Measurements from ENCODE around the gene GPN2.

GPN2 gene

GRCh38 chr1:26863685-26864077 is 26.4 kb downstream of the GPN2 start:
- Histone ChIP-seq H3K27me3 (ENCODE audit: insufficient read depth, low read length) (no peaks in the 10 kb centered on the region), H3K79me1 (ENCODE audit: low read length) (peaks cover 30% of the 10 kb centered on the region), H4K91ac (ENCODE audit: low read depth, low read length) (peak overlapping the region; percentile 73), H3K9me3 (ENCODE audit: insufficient read depth, low read depth, low read length) (peaks cover 2% of the 10 kb centered on the region), H4K8ac (ENCODE audit: low read depth, low read length) (no peak overlapping the region), H2BK5ac (ENCODE audit: low read depth, low read length, poor library complexity) (no peak overlapping the region), H3K23ac (ENCODE audit: low read length) (no peak overlapping the region), H3K27ac (ENCODE audit: low read depth, low read length) (peak overlapping the region; percentile 87), H3K4me1 (ENCODE audit: control insufficient read depth in 1 of 2, insufficient read depth in 2 of 2, low read length in 2 of 2) (peaks cover 30 to 38% of the 10 kb centered on the region in 2 experiments), H3K9ac (ENCODE audit: low read length) (no peak overlapping the region), H3K36me3 (ENCODE audit: control insufficient read depth in 1 of 2, insufficient read depth in 2 of 2, low read length in 2 of 2) (no peaks in the 10 kb centered on the region), H3K18ac (ENCODE audit: low read length) (peak overlapping the region; percentile 36), H2BK120ac (ENCODE audit: insufficient read depth, low read length, poor library complexity) (peak overlapping the region; percentile 48), H3K4me2 (ENCODE audit: low read length) (peak overlapping the region; percentile 72), H2AFZ (ENCODE audit: insufficient read depth, low read length, poor library complexity) (no peak overlapping the region), H3K4me3 (ENCODE audit: low read depth, low read length) (no peak overlapping the region), H2BK12ac (ENCODE audit: low read length) (peak overlapping the region; percentile 53), H3K14ac (ENCODE audit: low read length) (peak overlapping the region; percentile 84), H2AK5ac (ENCODE audit: low read length) (peak overlapping the region; percentile 66), H3K79me2 (ENCODE audit: control insufficient read depth, insufficient read depth, low read length, poor library complexity) (peaks cover 6% of the 10 kb centered on the region), H4K12ac (ENCODE audit: low read depth, low read length) (peak overlapping the region; percentile 6), H3K4ac (ENCODE audit: low read depth, low read length) (peak overlapping the region; percentile 8)
- no CpG with 5 or more reads among the region's 20 CpGs for WGBS (ENCODE audit: extremely low coverage, insufficient coverage, insufficient read length)
- no peak for DNase-seq

DNA sequence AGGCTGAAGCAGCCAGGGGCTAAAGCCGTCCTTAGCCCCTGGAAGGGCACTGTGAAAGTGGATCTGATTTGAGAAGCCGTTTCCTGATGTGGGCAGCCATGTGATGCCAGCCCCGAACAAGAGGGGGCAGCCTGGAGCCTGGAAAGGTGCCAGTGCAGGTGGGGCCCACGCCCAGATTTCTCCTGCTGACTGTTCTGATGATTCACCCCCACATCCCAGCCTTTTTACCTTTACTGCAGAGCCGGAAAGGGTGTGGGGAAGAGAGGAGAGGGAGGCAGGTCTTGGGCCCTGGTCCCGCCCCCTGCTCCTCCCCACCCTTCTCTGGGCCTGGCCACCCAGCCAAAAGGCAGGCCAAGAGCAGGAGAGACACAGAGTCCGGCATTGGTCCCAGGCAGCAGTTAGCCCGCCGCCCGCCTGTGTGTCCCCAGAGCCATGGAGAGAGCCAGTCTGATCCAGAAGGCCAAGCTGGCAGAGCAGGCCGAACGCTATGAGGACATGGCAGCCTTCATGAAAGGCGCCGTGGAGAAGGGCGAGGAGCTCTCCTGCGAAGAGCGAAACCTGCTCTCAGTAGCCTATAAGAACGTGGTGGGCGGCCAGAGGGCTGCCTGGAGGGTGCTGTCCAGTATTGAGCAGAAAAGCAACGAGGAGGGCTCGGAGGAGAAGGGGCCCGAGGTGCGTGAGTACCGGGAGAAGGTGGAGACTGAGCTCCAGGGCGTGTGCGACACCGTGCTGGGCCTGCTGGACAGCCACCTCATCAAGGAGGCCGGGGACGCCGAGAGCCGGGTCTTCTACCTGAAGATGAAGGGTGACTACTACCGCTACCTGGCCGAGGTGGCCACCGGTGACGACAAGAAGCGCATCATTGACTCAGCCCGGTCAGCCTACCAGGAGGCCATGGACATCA is 27.1 kb downstream of the GPN2 start, which contains the start of gene SFN:
Gene SFN, plus strand, starts transcription at position 369 of the 904 bp plus-strand sequence. Its CDS starts 64 bp downstream, at position 433.
- Histone ChIP-seq H3K79me2 (ENCODE audit: control insufficient read depth, insufficient read depth, low read length, poor library complexity) (peaks cover 6% of the 10 kb centered on the region), H3K9ac (ENCODE audit: low read length) (peak within 1 kb of the TSS; percentile 23), H3K14ac (ENCODE audit: low read length) (peak within 1 kb of the TSS; percentile 84), H2BK120ac (ENCODE audit: insufficient read depth, low read length, poor library complexity) (peak within 1 kb of the TSS; percentile 60), H3K9me3 (ENCODE audit: insufficient read depth, low read depth, low read length) (peaks cover 2% of the 10 kb centered on the region), H3K4me2 (ENCODE audit: low read length) (peak within 1 kb of the TSS; percentile 72), H3K18ac (ENCODE audit: low read length) (peak within 1 kb of the TSS; percentile 36), H3K36me3 (ENCODE audit: control insufficient read depth in 1 of 2, insufficient read depth in 2 of 2, low read length in 2 of 2) (no peaks in the 10 kb centered on the region), H2AFZ (ENCODE audit: insufficient read depth, low read length, poor library complexity) (peak within 1 kb of the TSS; percentile 4), H3K4me1 (ENCODE audit: control insufficient read depth in 1 of 2, insufficient read depth in 2 of 2, low read length in 2 of 2) (peaks cover 31 to 36% of the 10 kb centered on the region in 2 experiments), H4K12ac (ENCODE audit: low read depth, low read length) (peak within 1 kb of the TSS; percentile 39), H4K91ac (ENCODE audit: low read depth, low read length) (peak within 1 kb of the TSS; percentile 80), H3K4me3 (ENCODE audit: low read depth, low read length) (peak within 1 kb of the TSS; percentile 63), H3K27me3 (ENCODE audit: insufficient read depth, low read length) (no peaks in the 10 kb centered on the region), H3K27ac (ENCODE audit: low read depth, low read length) (peak within 1 kb of the TSS; percentile 87), H3K23ac (ENCODE audit: low read length) (no peak within 1 kb of the TSS), H3K4ac (ENCODE audit: low read depth, low read length) (peak within 1 kb of the TSS; percentile 30), H2BK5ac (ENCODE audit: low read depth, low read length, poor library complexity) (peak within 1 kb of the TSS; percentile 49), H2AK5ac (ENCODE audit: low read length) (peak within 1 kb of the TSS; percentile 76), H4K8ac (ENCODE audit: low read depth, low read length) (peak within 1 kb of the TSS; percentile 80), H3K79me1 (ENCODE audit: low read length) (peaks cover 27% of the 10 kb centered on the region), H2BK12ac (ENCODE audit: low read length) (peak within 1 kb of the TSS; percentile 53)
- no CpG with 5 or more reads among the region's 37 CpGs for WGBS (ENCODE audit: extremely low coverage, insufficient coverage, insufficient read length)
- peak; percentile 81 to 89 for DNase-seq

- Histone ChIP-seq H3K4me3 (ENCODE audit: low read depth, low read length) (no peak overlapping the region), H2AK5ac (ENCODE audit: low read length) (peak overlapping the region; percentile 73), H4K91ac (ENCODE audit: low read depth, low read length) (peak overlapping the region; percentile 80)
Observed at GRCh38 chr1:26861889-26862378, 28.1 kb downstream of the GPN2 start.

DNA sequence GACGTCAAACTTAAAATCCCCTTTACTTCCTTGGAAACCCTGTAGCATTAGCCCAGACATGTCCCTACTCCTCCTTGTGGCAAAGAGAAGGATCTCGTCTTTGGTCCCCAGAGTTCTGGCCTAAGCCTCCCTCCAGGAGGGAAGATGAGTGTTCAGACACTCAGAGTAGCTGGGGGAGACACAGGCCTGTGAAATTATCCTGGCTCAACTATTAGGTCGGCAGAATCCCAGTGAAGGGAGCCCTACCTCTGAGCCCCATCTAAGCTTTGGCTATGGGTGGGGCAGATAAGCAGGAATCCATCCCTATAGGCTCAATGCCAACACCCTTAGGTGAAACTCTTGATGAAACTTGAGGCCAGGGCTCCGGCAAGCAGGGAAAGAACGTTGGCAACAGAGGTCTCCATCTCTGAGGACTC is 28.8 kb downstream of the GPN2 start:
- peak overlapping the region; percentile 55 for H4K91ac ChIP-seq (ENCODE audit: low read depth, low read length)
- no peak overlapping the region for H3K23ac ChIP-seq (ENCODE audit: low read length)
- DNase-seq, result no peak
- H2BK5ac ChIP-seq (ENCODE audit: low read depth, low read length, poor library complexity), result peak overlapping the region; percentile 26
- H3K9ac ChIP-seq (ENCODE audit: low read length), result no peak overlapping the region
- H3K27me3 ChIP-seq (ENCODE audit: insufficient read depth, low read length), result no peaks in the 10 kb centered on the region
- no peak overlapping the region for H3K4me3 ChIP-seq (ENCODE audit: low read depth, low read length)
- no peak overlapping the region for H3K27ac ChIP-seq (ENCODE audit: low read depth, low read length)
- peak overlapping the region; percentile 59 for H2AK5ac ChIP-seq (ENCODE audit: low read length)
- peaks cover 42 to 47% of the 10 kb centered on the region in 2 experiments for H3K4me1 ChIP-seq (ENCODE audit: control insufficient read depth in 1 of 2, insufficient read depth in 2 of 2, low read length in 2 of 2)
- no CpG with 5 or more reads among the region's 5 CpGs for WGBS (ENCODE audit: extremely low coverage, insufficient coverage, insufficient read length)
- peak overlapping the region; percentile 55 for H2BK120ac ChIP-seq (ENCODE audit: insufficient read depth, low read length, poor library complexity)
- no peak overlapping the region for H3K18ac ChIP-seq (ENCODE audit: low read length)
- H3K4me2 ChIP-seq (ENCODE audit: low read length), result no peak overlapping the region
- peaks cover under 1 to 2% of the 10 kb centered on the region in 2 experiments for H3K36me3 ChIP-seq (ENCODE audit: control insufficient read depth in 1 of 2, insufficient read depth in 2 of 2, low read length in 2 of 2)
- H3K79me2 ChIP-seq (ENCODE audit: control insufficient read depth, insufficient read depth, low read length, poor library complexity), result peaks cover 6% of the 10 kb centered on the region
- H4K12ac ChIP-seq (ENCODE audit: low read depth, low read length), result no peak overlapping the region
- peaks cover 3% of the 10 kb centered on the region for H3K9me3 ChIP-seq (ENCODE audit: insufficient read depth, low read depth, low read length)
- H3K14ac ChIP-seq (ENCODE audit: low read length), result no peak overlapping the region
- no peak overlapping the region for H3K4ac ChIP-seq (ENCODE audit: low read depth, low read length)
- H3K79me1 ChIP-seq (ENCODE audit: low read length), result peaks cover 28% of the 10 kb centered on the region
- peak overlapping the region; percentile 66 for H2BK12ac ChIP-seq (ENCODE audit: low read length)
- peak overlapping the region; percentile 22 for H4K8ac ChIP-seq (ENCODE audit: low read depth, low read length)
- peak overlapping the region; percentile 69 for H2AFZ ChIP-seq (ENCODE audit: insufficient read depth, low read length, poor library complexity)

More at GRCh38 chr1:26861889-26862378, 28.1 kb downstream of the GPN2 start:
- peak overlapping the region; percentile 13 for H2BK12ac ChIP-seq (ENCODE audit: low read length)
- no peak overlapping the region for H3K4me2 ChIP-seq (ENCODE audit: low read length)
- H3K79me1 ChIP-seq (ENCODE audit: low read length), result peaks cover 24% of the 10 kb centered on the region
- no peak overlapping the region for H4K8ac ChIP-seq (ENCODE audit: low read depth, low read length)
- H3K36me3 ChIP-seq (ENCODE audit: control insufficient read depth in 1 of 2, insufficient read depth in 2 of 2, low read length in 2 of 2), result no peaks in the 10 kb centered on the region
- H2BK5ac ChIP-seq (ENCODE audit: low read depth, low read length, poor library complexity), result peak overlapping the region; percentile 49
- no peak for DNase-seq
- no peak overlapping the region for H3K18ac ChIP-seq (ENCODE audit: low read length)
- no peaks in the 10 kb centered on the region for H3K27me3 ChIP-seq (ENCODE audit: insufficient read depth, low read length)
- H2BK120ac ChIP-seq (ENCODE audit: insufficient read depth, low read length, poor library complexity), result peak overlapping the region; percentile 60
- no peak overlapping the region for H4K12ac ChIP-seq (ENCODE audit: low read depth, low read length)
- no peak overlapping the region for H3K23ac ChIP-seq (ENCODE audit: low read length)
- H3K14ac ChIP-seq (ENCODE audit: low read length), result peak overlapping the region; percentile 15
- no peak overlapping the region for H2AFZ ChIP-seq (ENCODE audit: insufficient read depth, low read length, poor library complexity)
- H3K4ac ChIP-seq (ENCODE audit: low read depth, low read length), result no peak overlapping the region
- no peak overlapping the region for H3K27ac ChIP-seq (ENCODE audit: low read depth, low read length)
- WGBS (ENCODE audit: extremely low coverage, insufficient coverage, insufficient read length), result no CpG with 5 or more reads among the region's 7 CpGs
- H3K9me3 ChIP-seq (ENCODE audit: insufficient read depth, low read depth, low read length), result peaks cover 2% of the 10 kb centered on the region
- peaks cover 6% of the 10 kb centered on the region for H3K79me2 ChIP-seq (ENCODE audit: control insufficient read depth, insufficient read depth, low read length, poor library complexity)
- H3K4me1 ChIP-seq (ENCODE audit: control insufficient read depth in 1 of 2, insufficient read depth in 2 of 2, low read length in 2 of 2), result peaks cover 38 to 43% of the 10 kb centered on the region in 2 experiments
- no peak overlapping the region for H3K9ac ChIP-seq (ENCODE audit: low read length)

All from trophoblast cell (in vitro differentiated cells and primary cell).